Measurements from ENCODE around the gene TLL2. TPM values are rescaled to one million over a fixed set of nuclear protein-coding genes. Genes with fewer than 3 reads are reported as not detected.

The TLL2 gene
- total RNA-seq: 0.08 TPM in 1 of 2 replicates, not detected in the other

DNA sequence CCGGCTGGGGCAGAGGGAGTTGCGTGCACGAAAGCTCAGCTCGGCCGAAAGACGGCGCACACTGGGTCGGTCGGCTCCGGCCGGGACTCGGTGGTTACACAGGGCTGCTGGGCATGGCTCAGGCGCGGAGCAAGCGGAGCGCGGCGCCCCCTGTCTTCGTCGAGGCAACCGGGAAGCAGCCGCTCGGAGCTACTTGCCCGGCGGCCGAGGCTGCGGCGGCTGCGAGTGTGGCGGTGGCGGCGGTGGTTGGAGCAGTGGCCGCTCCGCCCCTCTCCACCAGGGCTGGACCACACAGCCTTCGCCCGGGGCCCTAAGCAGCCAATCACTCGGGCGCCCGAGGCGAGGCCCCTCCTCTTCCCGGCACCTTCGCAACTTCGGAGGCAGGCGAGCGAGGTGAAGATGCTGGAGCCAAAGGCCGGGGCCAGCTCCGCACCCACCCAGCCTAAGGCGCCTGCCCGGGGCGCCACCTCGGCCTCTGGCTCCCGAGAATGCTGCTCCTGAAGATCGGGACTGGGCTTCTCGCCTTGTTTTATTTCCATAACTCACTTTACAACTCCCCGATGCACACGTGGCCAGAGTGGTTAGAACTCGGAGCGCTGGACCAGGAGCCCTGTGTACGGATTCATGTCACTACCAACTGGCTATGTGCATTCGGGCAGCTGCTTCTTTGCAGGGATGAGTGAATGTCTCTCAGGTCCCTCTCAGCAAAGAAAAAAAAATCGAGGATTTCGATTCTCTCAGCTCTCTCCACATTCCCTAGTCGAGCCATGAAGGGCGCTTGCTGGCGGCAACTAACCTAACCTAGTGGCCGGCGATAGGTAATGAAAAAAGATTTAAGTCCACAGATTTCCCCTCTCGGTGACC, at the start of gene TLL2:
TLL2 (minus strand) TSS at position 229 of the 864 bp plus-strand sequence. CDS start 241 bp downstream, outside the sequence.

DNA sequence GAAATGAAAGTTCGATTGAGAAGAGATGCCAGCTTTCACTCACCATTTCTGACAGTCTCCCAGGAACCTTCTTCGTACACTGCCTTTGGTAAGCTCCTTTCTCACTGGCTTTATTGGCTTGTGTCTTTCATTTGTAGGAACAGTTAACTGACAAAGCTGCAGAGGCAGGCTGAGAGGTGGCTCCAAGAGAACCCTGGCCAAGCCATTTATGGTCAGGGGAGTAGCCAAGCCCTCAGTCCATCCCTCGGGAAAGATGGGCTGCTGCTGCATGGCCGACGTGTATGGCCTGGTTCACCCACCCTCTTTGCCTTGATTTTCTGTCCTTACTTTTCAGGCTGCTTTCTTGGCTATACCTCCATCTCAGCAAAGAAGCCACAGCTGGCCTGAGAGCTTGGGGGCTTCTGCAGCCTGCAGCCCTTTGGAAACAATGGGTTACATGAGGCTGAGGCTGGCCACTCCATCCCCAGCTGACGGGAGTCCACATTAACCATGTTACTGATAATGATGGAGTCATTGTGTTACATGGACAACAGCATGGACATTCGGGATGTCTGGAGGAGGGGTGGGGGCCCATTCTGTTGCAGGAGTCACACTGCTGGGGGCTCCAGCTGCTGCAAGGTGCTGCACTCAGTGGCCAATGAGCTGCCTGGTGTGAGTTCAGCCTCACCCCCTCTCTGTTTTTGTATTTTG, 154.7 kb downstream of the TLL2 start, which contains the start of gene OPALIN:
OPALIN (minus strand) TSS at position 152 of the 690 bp plus-strand sequence; CDS start at position 46, 106 bp downstream.

Other genes with a start within 250 kb of the TLL2 start
- 0.31 and 0.87 TPM in 2 replicates for gene BLNK, start 242.4 kb downstream of the TLL2 start, total RNA-seq
- gene DNTT, start 209.5 kb downstream of the TLL2 start, total RNA-seq: not detected in 2 replicates
- not detected in 2 replicates for gene OPALIN, start 154.9 kb downstream of the TLL2 start, total RNA-seq
- gene TM9SF3, start 73.1 kb upstream of the TLL2 start, total RNA-seq: 52.6 and 62.4 TPM in 2 replicates
- gene PIK3AP1, start 206.6 kb upstream of the TLL2 start, total RNA-seq: 0.04 TPM in 1 of 2 replicates, not detected in the other

All from hair follicular keratinocyte (primary cell).